Loucy (cell line): ENCODE results near the gene NARS2.

Source experiments
- H2AFZ ChIP-seq: fragments of 200-600 bp; sonication (generic); 2 replicates; pipeline ENCODE4 v1.6.0; 2016; ENCODE audit warnings: antibody characterized with exemption, mild to moderate bottlenecking, low read length, moderate library complexity
- H3F3A ChIP-seq: fragments of 200-600 bp; 2 replicates; pipeline ENCODE4 v1.6.0; 2016; ENCODE audit warnings: antibody characterized with exemption, low read depth, mild to moderate bottlenecking
- H3K27me3 ChIP-seq: fragments of 200-600 bp; sonication (generic); 2 replicates; pipeline ENCODE4 v1.6.1; 2014; ENCODE audit warnings: low read length, mild to moderate bottlenecking; ENCODE audit not compliant: insufficient read depth, poor library complexity, severe bottlenecking
- H3K36me3 ChIP-seq: fragments of 200-600 bp; sonication (generic); 2 replicates; pipeline ENCODE4 v1.6.1; 2016; ENCODE audit warnings: low read length; ENCODE audit not compliant: insufficient read depth
- H3K4me1 ChIP-seq: fragments of 200-600 bp; sonication (generic); 2 replicates; pipeline ENCODE4 v1.5.1; 2014; ENCODE audit warnings: low read length, mild to moderate bottlenecking; ENCODE audit not compliant: insufficient read depth, poor library complexity, severe bottlenecking
- H3K4me2 ChIP-seq: fragments of 200-600 bp; sonication (generic); 2 replicates; pipeline ENCODE4 v1.6.0; 2014; ENCODE audit warnings: antibody characterized with exemption, low read length, low read depth, mild to moderate bottlenecking; ENCODE audit not compliant: poor library complexity, severe bottlenecking
- H3K4me3 ChIP-seq: fragments of 200-600 bp; sonication (generic); 2 replicates; pipeline ENCODE4 v1.5.1; 2014; ENCODE audit warnings: low read length, mild to moderate bottlenecking, mixed read lengths; ENCODE audit not compliant: poor library complexity, severe bottlenecking
- H3K79me2 ChIP-seq: fragments of 200-600 bp; sonication (generic); 2 replicates; pipeline ENCODE4 v1.6.1; 2014; ENCODE audit warnings: low read length; ENCODE audit not compliant: insufficient read depth
- H3K9ac ChIP-seq: fragments of 200-600 bp; sonication (generic); 2 replicates; pipeline ENCODE4 v1.6.0; 2014; ENCODE audit warnings: mild to moderate bottlenecking, low read depth, low read length, moderate library complexity; ENCODE audit not compliant: poor library complexity, severe bottlenecking
- H3K9me2 ChIP-seq: fragments of 200-600 bp; sonication (generic); replicated peaks from 2 replicates; pipeline ENCODE4 v1.6.1; 2016; ENCODE audit warnings: low read depth, low read length, mixed read lengths
- H3K9me3 ChIP-seq: fragments of 200-600 bp; sonication (generic); 2 replicates; pipeline ENCODE4 v1.6.1; 2014; ENCODE audit warnings: mild to moderate bottlenecking, antibody characterized with exemption, low read length, low read depth; ENCODE audit not compliant: insufficient read depth
- H4K20me1 ChIP-seq: fragments of 200-600 bp; sonication (generic); 2 replicates; pipeline ENCODE4 v1.6.0; 2014; ENCODE audit warnings: antibody characterized with exemption, low read length, mild to moderate bottlenecking; ENCODE audit not compliant: insufficient read depth, poor library complexity, severe bottlenecking
- EZH2phosphoT487 ChIP-seq: fragments of 200-600 bp; IDR thresholded peaks from 2 replicates; pipeline ENCODE4 v1.6.1; 2018; ENCODE audit warnings: antibody characterized with exemption, mild to moderate bottlenecking, moderate library complexity, borderline replicate concordance
- TF ChIP-seq, protein P1 (sequence below): fragments of 200-600 bp; sonication (generic); conservative IDR thresholded peaks from 2 replicates; pipeline ENCODE4 v1.5.1; 2014; ENCODE audit warnings: mild to moderate bottlenecking, antibody characterized with exemption, low read length

NARS2 gene

DNA sequence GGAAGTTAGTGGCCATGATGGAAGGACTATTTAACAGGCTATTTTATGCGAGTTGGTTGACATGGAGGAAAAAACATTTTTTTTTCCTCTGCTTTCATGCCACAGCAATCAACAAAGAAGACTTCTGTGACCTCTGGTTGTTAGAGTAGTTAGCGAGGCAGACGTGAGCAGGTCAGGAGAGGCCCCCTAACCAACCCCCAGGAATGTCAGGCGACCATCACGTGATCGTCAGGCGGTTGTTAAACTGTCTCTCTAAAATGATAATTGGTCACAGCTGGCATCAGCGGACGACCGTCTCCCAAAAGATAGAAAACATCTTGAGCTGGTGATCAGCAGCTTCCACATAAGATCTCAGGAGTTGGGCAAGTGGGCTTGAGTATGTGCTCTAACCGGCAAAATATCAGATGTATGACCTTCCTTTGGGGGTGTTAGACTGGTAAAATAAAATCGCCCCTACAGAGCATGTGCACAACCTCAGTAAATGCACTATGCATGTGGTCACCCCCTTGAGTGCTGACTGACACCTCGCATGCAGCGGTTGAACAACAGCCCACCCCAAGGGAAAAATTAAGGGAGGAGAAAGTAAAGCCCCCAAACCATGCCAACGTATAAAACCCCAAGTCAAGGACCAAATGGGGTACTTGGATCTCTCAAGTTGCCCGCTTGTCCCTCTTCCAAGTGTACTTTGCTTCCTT, 20.9 kb upstream of the NARS2 start:
- H3K4me2 ChIP-seq, result no peak overlapping the region
- H3K27me3 ChIP-seq, result no peaks in the 10 kb centered on the region
- no peak overlapping the region for H3K9ac ChIP-seq
- TF ChIP-seq, protein P1, sequence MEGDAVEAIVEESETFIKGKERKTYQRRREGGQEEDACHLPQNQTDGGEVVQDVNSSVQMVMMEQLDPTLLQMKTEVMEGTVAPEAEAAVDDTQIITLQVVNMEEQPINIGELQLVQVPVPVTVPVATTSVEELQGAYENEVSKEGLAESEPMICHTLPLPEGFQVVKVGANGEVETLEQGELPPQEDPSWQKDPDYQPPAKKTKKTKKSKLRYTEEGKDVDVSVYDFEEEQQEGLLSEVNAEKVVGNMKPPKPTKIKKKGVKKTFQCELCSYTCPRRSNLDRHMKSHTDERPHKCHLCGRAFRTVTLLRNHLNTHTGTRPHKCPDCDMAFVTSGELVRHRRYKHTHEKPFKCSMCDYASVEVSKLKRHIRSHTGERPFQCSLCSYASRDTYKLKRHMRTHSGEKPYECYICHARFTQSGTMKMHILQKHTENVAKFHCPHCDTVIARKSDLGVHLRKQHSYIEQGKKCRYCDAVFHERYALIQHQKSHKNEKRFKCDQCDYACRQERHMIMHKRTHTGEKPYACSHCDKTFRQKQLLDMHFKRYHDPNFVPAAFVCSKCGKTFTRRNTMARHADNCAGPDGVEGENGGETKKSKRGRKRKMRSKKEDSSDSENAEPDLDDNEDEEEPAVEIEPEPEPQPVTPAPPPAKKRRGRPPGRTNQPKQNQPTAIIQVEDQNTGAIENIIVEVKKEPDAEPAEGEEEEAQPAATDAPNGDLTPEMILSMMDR, result no peak
- TF ChIP-seq EZH2phosphoT487, result no peak
- no peaks in the 10 kb centered on the region for H3F3A ChIP-seq
- H3K9me3 ChIP-seq, result no peaks in the 10 kb centered on the region
- H3K9me2 ChIP-seq, result no peaks in the 10 kb centered on the region
- H3K79me2 ChIP-seq, result no peaks in the 10 kb centered on the region
- H3K36me3 ChIP-seq, result no peaks in the 10 kb centered on the region
- H3K4me3 ChIP-seq, result no peak overlapping the region
- no peaks in the 10 kb centered on the region for H3K4me1 ChIP-seq
- no peak overlapping the region for H2AFZ ChIP-seq
- H4K20me1 ChIP-seq, result no peaks in the 10 kb centered on the region

DNA sequence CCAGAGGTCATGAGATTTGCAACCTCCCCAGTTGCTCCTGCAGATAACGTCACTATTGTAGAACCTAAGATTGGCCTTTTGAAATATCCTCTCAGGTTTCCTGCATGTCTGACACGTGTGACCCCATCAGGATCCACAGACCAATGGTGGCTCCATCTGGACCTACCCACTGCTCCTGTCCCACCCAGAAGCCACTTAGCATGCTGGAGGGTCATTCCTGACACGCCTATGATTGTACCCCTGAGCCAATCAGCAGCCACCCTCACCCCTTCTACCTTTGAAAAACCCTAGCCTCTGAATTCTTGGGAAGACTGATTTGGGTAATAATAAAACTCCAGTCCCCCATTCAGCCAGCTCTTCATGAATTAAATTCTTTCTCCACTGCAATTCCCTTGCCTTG, 20.1 kb upstream of the NARS2 start:
- Histone ChIP-seq H3K9me3 (no peaks in the 10 kb centered on the region), H3K4me1 (no peaks in the 10 kb centered on the region), H3K79me2 (no peaks in the 10 kb centered on the region), H3K4me2 (no peak overlapping the region), H3K36me3 (no peaks in the 10 kb centered on the region), H3K27me3 (no peaks in the 10 kb centered on the region), H3K9ac (no peak overlapping the region), H2AFZ (no peak overlapping the region), H3K4me3 (no peak overlapping the region), H3F3A (no peaks in the 10 kb centered on the region), H3K9me2 (no peaks in the 10 kb centered on the region), H4K20me1 (no peaks in the 10 kb centered on the region)
- no peak for TF ChIP-seq EZH2phosphoT487
- TF ChIP-seq, protein P1, result no peak

DNA sequence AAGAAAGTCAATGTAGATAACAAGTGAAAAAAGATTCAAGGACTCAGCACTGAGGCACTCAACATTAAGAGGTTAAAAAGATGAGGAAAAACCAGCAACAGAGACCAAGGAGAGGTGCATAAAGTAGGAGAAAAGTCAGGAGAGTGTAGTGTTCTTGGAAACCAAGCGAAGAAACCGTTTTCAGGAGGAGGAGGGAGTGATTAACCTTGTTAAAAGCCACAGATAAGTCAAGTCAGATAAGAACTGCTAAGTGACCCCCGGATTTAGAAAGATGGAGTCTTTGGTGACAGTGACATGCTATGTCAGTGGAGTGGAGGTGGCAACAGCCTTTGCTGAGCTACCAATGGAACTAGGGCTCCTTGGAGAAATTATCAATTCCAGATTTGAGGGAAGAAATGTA, 13.9 kb upstream of the NARS2 start:
- Histone ChIP-seq H3F3A (no peaks in the 10 kb centered on the region), H3K9ac (no peak overlapping the region), H2AFZ (no peak overlapping the region)

More for the DNA sequence above, 13.9 kb upstream of the NARS2 start:
- Histone ChIP-seq H3K9me2 (no peaks in the 10 kb centered on the region), H4K20me1 (no peaks in the 10 kb centered on the region), H3K79me2 (no peaks in the 10 kb centered on the region), H3K4me2 (no peak overlapping the region), H3K4me3 (no peak overlapping the region), H3K36me3 (no peaks in the 10 kb centered on the region), H3K27me3 (peaks cover 1% of the 10 kb centered on the region), H3K4me1 (no peaks in the 10 kb centered on the region), H3K9me3 (peaks cover 11% of the 10 kb centered on the region)
- TF ChIP-seq EZH2phosphoT487, result no peak
- TF ChIP-seq, protein P1, result no peak
